ENCODE measurements around the gene GALNS. TPM values are rescaled to one million over a fixed set of nuclear protein-coding genes. Genes with fewer than 3 reads are reported as not detected.
A peak's percentile ranks its signal among the peaks of the same experiment; 100 is the strongest.

The GALNS gene
- total and polyA plus RNA-seq, 2 of the 4 experiments (the other 2 are of a cell fraction): 7.2 to 32.5 TPM

- DNase-seq: no peak
- intact Hi-C loops (cut with micrococcal nuclease): no loop called here
Observed at GRCh38 chr16:88789594-88789993, 67.2 kb downstream of the GALNS start.

More at GRCh38 chr16:88789594-88789993, 67.2 kb downstream of the GALNS start:
- ATAC-seq (ENCODE audit: low read depth): no peak
- no peak overlapping the region for H4K5ac ChIP-seq (ENCODE audit: low read depth, low read length)
- peaks cover 2% of the 10 kb centered on the region; the same call in 1 of the 2 replicates for H3K27me3 ChIP-seq (ENCODE audit: control insufficient read depth, insufficient read depth, low read length)
- in situ Hi-C loops (cut with MboI; ENCODE audit: low sequenced_read_pairs): no loop called here
- H2BK5ac ChIP-seq (ENCODE audit: low read depth, low read length, poor library complexity, severe bottlenecking): no peak overlapping the region
- H3K27ac ChIP-seq (ENCODE audit: insufficient read depth, low read length): no peak overlapping the region
- BruUV-seq (replicated peaks): no TSS peak
- no peaks in the 10 kb centered on the region for H3K36me3 ChIP-seq (ENCODE audit: control insufficient read depth, insufficient read depth, low read length)
- H4K8ac ChIP-seq (ENCODE audit: low read depth in 2 of 2, low read length in 2 of 2): no peak overlapping the region
- H4K20me1 ChIP-seq (ENCODE audit: insufficient read depth, low read length): peaks cover 4% of the 10 kb centered on the region
- no peak overlapping the region for H3K23ac ChIP-seq (ENCODE audit: low read depth, low read length)
- H2BK120ac ChIP-seq (ENCODE audit: low read depth, low read length): no peak overlapping the region
- no peak overlapping the region for H2AFZ ChIP-seq (replicated peaks; ENCODE audit: low read length, poor library complexity)
- H4K91ac ChIP-seq (ENCODE audit: insufficient read depth, low read depth, low read length): no peak overlapping the region
- peaks cover 0 to 4% of the 10 kb centered on the region in 2 experiments; a peak in 2 of 4 replicates for H3K79me1 ChIP-seq (ENCODE audit: low read depth in 1 of 2, low read length in 2 of 2)
- no peak overlapping the region for H3K4me3 ChIP-seq (ENCODE audit: insufficient read depth, low read depth, low read length)
- no peak overlapping the region for H3K9ac ChIP-seq (ENCODE audit: low read depth, low read length)
- no peak overlapping the region for H2BK15ac ChIP-seq (ENCODE audit: low read depth, low read length)
- no peak overlapping the region for H3K4me2 ChIP-seq (ENCODE audit: low read depth, low read length)
- 89% methylated on average over 5 of the region's 7 CpGs; no CpG with 5 or more reads in 1 of the 2 experiments for WGBS, 2 experiments (ENCODE audit: extremely low coverage in 2 of 2, insufficient read length in 1 of 2)
- H2AK5ac ChIP-seq (ENCODE audit: low read depth, low read length): peak overlapping the region; percentile 50
- ChIA-PET POLR2A (ENCODE audit: unreplicated experiment) (no interaction called here), CTCF (no interaction called here)
- H3K14ac ChIP-seq (replicated peaks; ENCODE audit: low read depth, low read length): no peak overlapping the region
- no peak overlapping the region for H3K4ac ChIP-seq (ENCODE audit: low read depth, low read length)
- peak overlapping the region; percentile 55 for H2AK9ac ChIP-seq (replicated peaks; ENCODE audit: low read depth, low read length, poor library complexity)
- TF ChIP-seq RAD21 (IDR thresholded peaks at IDR 0.05; ENCODE audit: low read length) (no peak), CTCF (conservative IDR thresholded peaks at IDR 0.05; ENCODE audit: low read depth, low read length) (no peak), ELK1 (IDR thresholded peaks at IDR 0.05; ENCODE audit: borderline replicate concordance, low read depth, low read length) (no peak), RFX5 (IDR thresholded peaks at IDR 0.05; ENCODE audit: low read depth, low read length) (no peak), CHD1 (IDR thresholded peaks at IDR 0.05; ENCODE audit: low read depth, low read length) (no peak), RCOR1 (IDR thresholded peaks at IDR 0.05; ENCODE audit: insufficient replicate concordance, low read length) (no peak), MXI1 (IDR thresholded peaks at IDR 0.05; ENCODE audit: borderline replicate concordance, low read depth, low read length) (no peak), SMC3 (IDR thresholded peaks at IDR 0.05; ENCODE audit: low read depth, low read length) (no peak), FOS (IDR thresholded peaks at IDR 0.05; ENCODE audit: low read depth, low read length) (no peak), NFE2L2 (IDR thresholded peaks at IDR 0.05; ENCODE audit: low read depth, low read length) (no peak), MAFK (IDR thresholded peaks at IDR 0.05; ENCODE audit: low read depth, low read length) (no peak), POLR2A (IDR thresholded peaks at IDR 0.05; ENCODE audit: low read depth, low read length) (no peak)
- TF ChIP-seq, protein P1, sequence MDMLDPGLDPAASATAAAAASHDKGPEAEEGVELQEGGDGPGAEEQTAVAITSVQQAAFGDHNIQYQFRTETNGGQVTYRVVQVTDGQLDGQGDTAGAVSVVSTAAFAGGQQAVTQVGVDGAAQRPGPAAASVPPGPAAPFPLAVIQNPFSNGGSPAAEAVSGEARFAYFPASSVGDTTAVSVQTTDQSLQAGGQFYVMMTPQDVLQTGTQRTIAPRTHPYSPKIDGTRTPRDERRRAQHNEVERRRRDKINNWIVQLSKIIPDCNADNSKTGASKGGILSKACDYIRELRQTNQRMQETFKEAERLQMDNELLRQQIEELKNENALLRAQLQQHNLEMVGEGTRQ (IDR thresholded peaks at IDR 0.05; ENCODE audit: low read depth, low read length): no peak
- dilution Hi-C loops (cut with HindIII; ENCODE audit: low sequenced_read_pairs, unreplicated experiment): no loop called here
- no peaks in the 10 kb centered on the region for H3K9me1 ChIP-seq (ENCODE audit: insufficient read depth, low read length)
- H2BK20ac ChIP-seq (ENCODE audit: low read depth, low read length): no peak overlapping the region
- no peak overlapping the region for H3K18ac ChIP-seq (ENCODE audit: low read depth, low read length)
- H3K56ac ChIP-seq (ENCODE audit: extremely low read depth, insufficient read depth, low read length): no peak overlapping the region
- peaks cover 9% of the 10 kb centered on the region for H3K4me1 ChIP-seq (ENCODE audit: control insufficient read depth, insufficient read depth, low read length)
- H3K9me3 ChIP-seq (ENCODE audit: control insufficient read depth, insufficient read depth, low read length): no peaks in the 10 kb centered on the region

Measured in IMR-90 (cell line).